OCI-LY3 (cell line): ENCODE data around the gene DDAH2.

Source experiments
- H2AFZ ChIP-seq: fragments of 200-600, 300-600 bp; shearing (Covaris generic); 2 replicates; pipeline ENCODE4 v1.6.0; 2014; ENCODE audit warnings: antibody characterized with exemption, low read depth, low read length
- H3K27ac ChIP-seq: fragments of 200-600, 300-600 bp; sonication (generic); 2 replicates; pipeline ENCODE4 v1.5.1; 2014; ENCODE audit warnings: mild to moderate bottlenecking, low read length, moderate library complexity, mixed read lengths
- H3K27me3 ChIP-seq: fragments of 200-600, 300-600 bp; sonication (generic); 2 replicates; pipeline ENCODE4 v1.6.1; 2014; ENCODE audit warnings: low read depth, low read length, mixed read lengths
- H3K36me3 ChIP-seq: fragments of 200-600, 300-600 bp; sonication (generic); replicated peaks from 2 replicates; pipeline ENCODE3; 2014; ENCODE audit warnings: low read depth, low read length, mixed read lengths
- H3K4me1 ChIP-seq: fragments of 300-600, 200-600 bp; sonication (generic); 2 replicates; pipeline ENCODE4 v1.6.1; 2014; ENCODE audit warnings: low read length, mixed read lengths
- H3K4me2 ChIP-seq: fragments of 200-600, 300-600 bp; sonication (generic); 2 replicates; pipeline ENCODE4 v1.6.1; 2014; ENCODE audit warnings: low read length, mixed read lengths
- H3K4me3 ChIP-seq: fragments of 300-600, 200-600 bp; sonication (generic); 2 replicates; pipeline ENCODE4 v1.5.1; 2014; ENCODE audit warnings: antibody characterized with exemption, mild to moderate bottlenecking, low read length, moderate library complexity
- H3K79me2 ChIP-seq: fragments of 300-600, 200-600 bp; shearing (Covaris generic); 2 replicates; pipeline ENCODE4 v1.6.1; 2014; ENCODE audit warnings: mild to moderate bottlenecking, low read length, mixed read lengths
- H3K9ac ChIP-seq: fragments of 300-600, 200-600 bp; shearing (Covaris generic); 2 replicates; pipeline ENCODE4 v1.6.0; 2014; ENCODE audit warnings: mild to moderate bottlenecking, low read length, moderate library complexity
- H3K9me3 ChIP-seq: fragments of 200-600, 300-600 bp; shearing (Covaris generic); 2 replicates; pipeline ENCODE4 v1.6.1; 2014; ENCODE audit warnings: low read length, mixed read lengths; ENCODE audit not compliant: insufficient read depth
- H4K20me1 ChIP-seq: fragments of 200-600, 300-600 bp; sonication (generic); 2 replicates; pipeline ENCODE4 v1.6.1; 2016; ENCODE audit warnings: low read length, mixed read lengths; ENCODE audit not compliant: insufficient read depth
- EZH2phosphoT487 ChIP-seq: fragments of 200-600 bp; shearing (Covaris generic); IDR thresholded peaks from 2 replicates; pipeline ENCODE4 v1.6.1; 2018; ENCODE audit warnings: antibody characterized with exemption, mixed run types, low read depth
- TF ChIP-seq, protein P1 (sequence below): fragments of 200-600, 300-600 bp; sonication (generic); IDR thresholded peaks from 2 replicates; pipeline ENCODE4 v1.5.1; 2014; ENCODE audit warnings: antibody characterized with exemption, low read length, low read depth

The DDAH2 gene

DNA sequence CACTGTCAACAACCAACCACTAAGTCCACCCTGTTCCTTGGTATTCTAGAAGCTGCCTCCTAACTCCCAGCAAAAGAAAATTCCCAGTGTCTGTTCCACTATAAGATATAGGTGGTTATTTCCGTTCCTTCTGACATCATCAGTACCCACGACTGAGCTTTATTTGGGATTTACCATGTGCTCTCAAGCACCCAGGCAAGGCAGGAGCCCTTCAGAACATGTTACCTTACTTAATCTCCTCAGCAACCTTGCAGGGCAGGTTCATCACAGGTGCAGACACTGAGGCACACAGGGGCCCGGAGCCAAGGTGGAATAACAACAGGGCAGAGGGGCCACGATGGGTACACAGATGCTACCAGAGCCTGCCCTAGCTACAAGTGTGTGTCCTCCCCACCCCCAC is 36.7 kb downstream of the DDAH2 start:
- Histone ChIP-seq H3K79me2 (no peaks in the 10 kb centered on the region), H3K9me3 (no peaks in the 10 kb centered on the region), H3K27me3 (no peaks in the 10 kb centered on the region), H3K27ac (no peak overlapping the region), H3K36me3 (peaks cover 2% of the 10 kb centered on the region), H3K4me1 (peaks cover 5% of the 10 kb centered on the region; the same call in 1 of the 2 replicates), H3K9ac (no peak overlapping the region), H3K4me2 (no peak overlapping the region), H4K20me1 (no peaks in the 10 kb centered on the region), H3K4me3 (no peak overlapping the region), H2AFZ (no peak overlapping the region)
- TF ChIP-seq, protein P1, sequence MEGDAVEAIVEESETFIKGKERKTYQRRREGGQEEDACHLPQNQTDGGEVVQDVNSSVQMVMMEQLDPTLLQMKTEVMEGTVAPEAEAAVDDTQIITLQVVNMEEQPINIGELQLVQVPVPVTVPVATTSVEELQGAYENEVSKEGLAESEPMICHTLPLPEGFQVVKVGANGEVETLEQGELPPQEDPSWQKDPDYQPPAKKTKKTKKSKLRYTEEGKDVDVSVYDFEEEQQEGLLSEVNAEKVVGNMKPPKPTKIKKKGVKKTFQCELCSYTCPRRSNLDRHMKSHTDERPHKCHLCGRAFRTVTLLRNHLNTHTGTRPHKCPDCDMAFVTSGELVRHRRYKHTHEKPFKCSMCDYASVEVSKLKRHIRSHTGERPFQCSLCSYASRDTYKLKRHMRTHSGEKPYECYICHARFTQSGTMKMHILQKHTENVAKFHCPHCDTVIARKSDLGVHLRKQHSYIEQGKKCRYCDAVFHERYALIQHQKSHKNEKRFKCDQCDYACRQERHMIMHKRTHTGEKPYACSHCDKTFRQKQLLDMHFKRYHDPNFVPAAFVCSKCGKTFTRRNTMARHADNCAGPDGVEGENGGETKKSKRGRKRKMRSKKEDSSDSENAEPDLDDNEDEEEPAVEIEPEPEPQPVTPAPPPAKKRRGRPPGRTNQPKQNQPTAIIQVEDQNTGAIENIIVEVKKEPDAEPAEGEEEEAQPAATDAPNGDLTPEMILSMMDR = no peak
- no peak for TF ChIP-seq EZH2phosphoT487

DNA sequence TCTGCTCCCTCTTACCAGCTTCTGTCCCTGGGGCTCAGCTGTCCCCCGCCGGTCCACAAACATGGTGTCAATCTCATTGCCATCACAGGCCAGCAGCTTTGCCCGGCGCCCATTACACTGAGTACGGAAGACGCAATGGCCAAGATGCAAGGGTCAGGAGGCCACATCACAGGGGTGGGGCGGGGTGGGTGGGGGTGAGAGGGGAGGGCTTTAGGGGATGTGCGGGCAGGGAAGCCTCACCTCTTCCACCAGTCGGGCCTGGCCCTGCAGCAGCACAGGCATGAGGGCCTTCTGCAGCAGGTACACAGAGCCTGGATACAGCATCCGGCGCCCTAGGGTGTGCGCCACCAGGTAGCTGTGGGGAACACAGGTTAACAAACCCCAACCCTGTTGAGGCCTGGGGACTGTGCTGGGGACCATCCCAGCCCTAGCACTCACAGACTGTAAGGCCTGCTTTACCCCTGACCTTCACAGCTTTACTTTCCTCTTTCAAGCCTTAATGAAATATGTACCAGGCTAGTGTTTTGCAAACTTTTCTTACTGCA is 37.5 kb downstream of the DDAH2 start:
- H3K27me3 ChIP-seq = no peaks in the 10 kb centered on the region
- no peaks in the 10 kb centered on the region for H3K79me2 ChIP-seq
- no peaks in the 10 kb centered on the region for H4K20me1 ChIP-seq
- no peak overlapping the region for H3K4me2 ChIP-seq
- TF ChIP-seq, protein P1 = no peak
- no peak for TF ChIP-seq EZH2phosphoT487
- no peaks in the 10 kb centered on the region for H3K9me3 ChIP-seq
- no peak overlapping the region for H2AFZ ChIP-seq
- no peak overlapping the region for H3K4me3 ChIP-seq
- no peak overlapping the region for H3K27ac ChIP-seq
- H3K4me1 ChIP-seq = peaks cover 5% of the 10 kb centered on the region; the same call in 1 of the 2 replicates
- peaks cover 2% of the 10 kb centered on the region for H3K36me3 ChIP-seq
- no peak overlapping the region for H3K9ac ChIP-seq

DNA sequence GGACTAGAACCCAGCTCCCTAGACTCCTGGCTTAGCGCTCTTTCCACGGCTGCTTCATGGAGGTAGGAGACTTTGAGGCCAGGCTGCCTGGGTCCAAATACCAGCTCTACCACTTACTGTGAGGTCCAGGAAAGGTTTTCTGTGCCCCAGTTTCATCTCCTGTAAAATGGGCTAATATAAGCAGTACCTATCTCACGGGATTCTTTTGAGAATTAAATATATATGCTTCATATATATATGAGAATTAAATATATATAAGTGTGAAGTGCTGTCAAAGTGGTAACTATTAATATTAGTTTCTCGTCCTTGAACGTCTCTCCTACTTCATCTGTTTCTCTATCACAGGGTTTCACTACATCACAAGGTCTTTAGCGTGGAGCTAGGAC is 38.0 kb downstream of the DDAH2 start:
- H3K36me3 ChIP-seq = peaks cover 2% of the 10 kb centered on the region
- no peaks in the 10 kb centered on the region for H3K9me3 ChIP-seq
- H2AFZ ChIP-seq = no peak overlapping the region
- H3K4me3 ChIP-seq = no peak overlapping the region
- TF ChIP-seq, protein P1 = no peak
- TF ChIP-seq EZH2phosphoT487 = no peak
- no peaks in the 10 kb centered on the region for H3K27me3 ChIP-seq
- H3K79me2 ChIP-seq = no peaks in the 10 kb centered on the region
- no peak overlapping the region for H3K27ac ChIP-seq
- H3K4me2 ChIP-seq = no peak overlapping the region
- H3K4me1 ChIP-seq = peaks cover 5% of the 10 kb centered on the region; the same call in 1 of the 2 replicates
- H3K9ac ChIP-seq = no peak overlapping the region
- no peaks in the 10 kb centered on the region for H4K20me1 ChIP-seq

DNA sequence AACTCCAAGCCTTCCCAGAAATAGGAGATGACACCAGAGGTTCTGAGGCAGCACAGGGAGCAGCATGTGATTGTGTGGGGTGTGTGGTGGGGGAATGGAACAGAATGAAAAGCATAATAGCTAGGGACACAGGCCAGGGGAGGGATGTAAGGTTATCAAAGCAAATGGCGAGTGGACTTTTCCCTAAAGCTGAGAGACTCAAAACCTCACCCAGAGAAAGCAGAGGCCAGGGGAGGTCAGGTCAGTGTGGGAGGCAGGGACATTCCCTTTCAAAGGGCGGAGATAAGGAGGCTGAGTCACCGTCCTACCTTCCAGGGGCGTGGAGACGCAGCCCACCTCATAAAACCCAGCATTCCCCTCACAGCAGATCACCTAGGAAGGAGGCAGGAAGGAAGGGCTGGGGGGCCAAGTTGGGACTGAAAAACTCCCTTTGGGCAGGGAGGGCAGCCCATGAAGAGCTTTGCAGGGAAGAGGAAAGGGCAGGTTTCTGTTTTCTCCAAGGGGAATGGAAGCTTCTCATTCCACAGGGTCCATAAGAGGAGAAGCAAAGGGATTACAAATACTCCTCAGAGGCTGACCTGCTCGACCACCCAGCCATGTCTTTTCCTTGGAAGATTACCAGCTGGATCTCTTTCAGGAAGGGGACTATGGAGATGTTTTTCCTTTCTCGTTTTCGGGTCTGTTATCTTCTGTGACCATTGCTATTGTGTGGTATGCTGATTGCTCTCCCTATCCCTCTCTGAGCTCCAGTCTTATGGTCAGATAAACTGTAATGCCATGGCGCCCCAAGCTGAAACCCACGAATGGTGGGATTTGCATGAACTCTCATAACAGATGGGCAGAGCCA is 38.6 kb downstream of the DDAH2 start:
- H3K4me2 ChIP-seq = no peak overlapping the region
- no peak overlapping the region for H3K27ac ChIP-seq
- peaks cover 2% of the 10 kb centered on the region for H3K36me3 ChIP-seq
- H3K9ac ChIP-seq = no peak overlapping the region
- no peaks in the 10 kb centered on the region for H3K79me2 ChIP-seq
- TF ChIP-seq EZH2phosphoT487 = no peak
- TF ChIP-seq, protein P1 = no peak
- no peak overlapping the region for H3K4me3 ChIP-seq
- peaks cover 5% of the 10 kb centered on the region; the same call in 1 of the 2 replicates for H3K4me1 ChIP-seq
- no peaks in the 10 kb centered on the region for H3K9me3 ChIP-seq
- H2AFZ ChIP-seq = no peak overlapping the region
- no peaks in the 10 kb centered on the region for H4K20me1 ChIP-seq
- no peaks in the 10 kb centered on the region for H3K27me3 ChIP-seq
